Left hindlimb (tissue), 1 donor: ENCODE data around the gene HBG1.

Source experiments
- DNase-seq: peaks from one replicate; pipeline ENCODE4 v3.0.0-alpha.2; 2018

Gene HBG1

GRCh38 chr11:5245155-5245554 lies 4.5 kb downstream of the HBG1 start:
- DNase-seq: no peak

- DNase-seq: no peak
These were observed 5.9 kb downstream of the HBG1 start for GRCh38 chr11:5243816-5244180.

- no peak for DNase-seq
These were observed 6.5 kb downstream of the HBG1 start for GRCh38 chr11:5242933-5243815.

GRCh38 chr11:5242208-5242607 lies 7.4 kb downstream of the HBG1 start:
- DNase-seq: no peak

GRCh38 chr11:5241458-5241857 lies 8.2 kb downstream of the HBG1 start:
- DNase-seq: no peak

- no peak for DNase-seq
These were observed 9.2 kb downstream of the HBG1 start for GRCh38 chr11:5240458-5240857.

- no peak for DNase-seq
These were observed 9.6 kb downstream of the HBG1 start for GRCh38 chr11:5240056-5240455.

- no peak for DNase-seq
These were observed 10.6 kb downstream of the HBG1 start for GRCh38 chr11:5239046-5239445.

GRCh38 chr11:5238486-5238885 lies 11.2 kb downstream of the HBG1 start:
- no peak for DNase-seq

GRCh38 chr11:5237420-5237819 lies 12.2 kb downstream of the HBG1 start:
- DNase-seq: no peak

GRCh38 chr11:5235364-5236095 lies 14.1 kb downstream of the HBG1 start:
- no peak for DNase-seq

- no peak for DNase-seq
These were observed 15.2 kb downstream of the HBG1 start, which contains the start of gene HBD for GRCh38 chr11:5234381-5234834. TSS of gene HBD (minus strand) at chr11:5234483. CDS start at chr11:5234433, 50 bp downstream.

- DNase-seq: no peak
These were observed 16.4 kb downstream of the HBG1 start for GRCh38 chr11:5233307-5233706.

- no peak for DNase-seq
These were observed 16.8 kb downstream of the HBG1 start for GRCh38 chr11:5232821-5233220.

- no peak for DNase-seq
These were observed 17.5 kb downstream of the HBG1 start for GRCh38 chr11:5232176-5232575.

GRCh38 chr11:5231111-5231510 lies 18.5 kb downstream of the HBG1 start:
- no peak for DNase-seq

- no peak for DNase-seq
These were observed 19.4 kb downstream of the HBG1 start for GRCh38 chr11:5230266-5230665.

GRCh38 chr11:5229796-5230195 lies 19.9 kb downstream of the HBG1 start:
- DNase-seq: no peak

GRCh38 chr11:5229356-5229755 lies 20.3 kb downstream of the HBG1 start:
- DNase-seq: no peak

GRCh38 chr11:5228124-5228523 lies 21.5 kb downstream of the HBG1 start:
- DNase-seq: no peak

GRCh38 chr11:5227681-5228080 lies 22.0 kb downstream of the HBG1 start:
- no peak for DNase-seq

- DNase-seq: no peak
These were observed 22.8 kb downstream of the HBG1 start, which contains the start of gene HBB for GRCh38 chr11:5226732-5227310. TSS of gene HBB (minus strand) at chr11:5227071. CDS start at chr11:5227021, 50 bp downstream.

GRCh38 chr11:5225480-5225871 lies 24.2 kb downstream of the HBG1 start:
- DNase-seq: no peak
